ENCODE results near the gene LINGO4. TPM values are rescaled to one million over a fixed set of nuclear protein-coding genes. Genes with fewer than 3 reads are reported as not detected.

The LINGO4 gene
- total and polyA plus RNA-seq, 10 of the 15 experiments (the other 5 are each of a cell fraction or from before 2014, with no cell fraction given), result not detected

- intact Hi-C loops (cut with micrococcal nuclease; ENCODE audit: unreplicated experiment) (no loop called here), in situ Hi-C loops (cut with MboI) (no loop called here)
- no peaks in the 10 kb centered on the region for H3K9me3 ChIP-seq (replicated peaks; ENCODE audit: control insufficient read depth, insufficient read depth, low read length)
- peaks cover 4% of the 10 kb centered on the region; the same call in 1 of the 2 replicates for H3K4me1 ChIP-seq (ENCODE audit: control insufficient read depth, insufficient read depth, low read length)
- DNase-seq (ENCODE audit: low read depth, low spot score) (no peak), FAIRE-seq (no peak), ATAC-seq (0 out of 3 replicates have a peak, but pooled peaks have one; percentile 29)
- peaks cover 0 to 11% of the 10 kb centered on the region in 2 experiments; a peak in 2 of 4 replicates for H3K27me3 ChIP-seq (replicated peaks in 1 of 2; ENCODE audit: control insufficient read depth in 2 of 2, insufficient read depth in 2 of 2, low read length in 1 of 2)
- no peak overlapping the region for H2AFZ ChIP-seq (ENCODE audit: control insufficient read depth, low read depth, low read length)
- H3K9ac ChIP-seq (ENCODE audit: control insufficient read depth, insufficient read depth, low read length), result no peak overlapping the region
- no TSS peak for BruUV-seq (replicated peaks)
- no peak overlapping the region for H3K27ac ChIP-seq (ENCODE audit: control insufficient read depth, insufficient read depth)
- CTCF ChIA-PET, result interaction anchor here (0.6 to 1.2 kb wide), 2 partner anchors 37 to 106 kb away, joined by 3 read pairs; no protein-coding TSS in a partner anchor
- H3K4me2 ChIP-seq (ENCODE audit: control insufficient read depth, insufficient read depth), result no peak overlapping the region
- no peaks in the 10 kb centered on the region for H4K20me1 ChIP-seq (ENCODE audit: control insufficient read depth, insufficient read depth)
- no peaks in the 10 kb centered on the region for H3K79me2 ChIP-seq (ENCODE audit: control insufficient read depth, insufficient read depth, low read length)
- RAD21 ChIA-PET (ENCODE audit: unreplicated experiment), result interaction anchor here (0.9 kb wide), 1 partner anchor 28 kb away, joined by 3 read pairs; no protein-coding TSS in a partner anchor
- WGBS (ENCODE audit: insufficient coverage, insufficient replicate concordance, low lambda C conversion rate, missing lambda C conversion rate), result 41% methylated on average over 9 of the region's 9 CpGs
- POLR2A ChIA-PET, result no interaction called here
- SMC1A ChIA-PET (ENCODE audit: uncharacterized antibody, unreplicated experiment), result interaction anchor here (1.8 kb wide), 1 partner anchor 12 kb away, joined by 4 read pairs; no protein-coding TSS in a partner anchor
- H3K36me3 ChIP-seq (ENCODE audit: control insufficient read depth in 2 of 2, insufficient read depth in 2 of 2, low read length in 1 of 2), result no peaks in the 10 kb centered on the region
- H3K4me3 ChIP-seq, result no peak overlapping the region
- no peak for TF ChIP-seq ESRRA (IDR thresholded peaks at IDR 0.05; ENCODE audit: low read length)
- TF ChIP-seq NRF1 (conservative IDR thresholded peaks at IDR 0.05; ENCODE audit: low read depth, low read length), result no peak
- TF ChIP-seq BMI1 (IDR thresholded peaks at IDR 0.05; ENCODE audit: borderline replicate concordance), result no peak
- TF ChIP-seq CHD4 (IDR thresholded peaks at IDR 0.05), result no peak
- no peak for TF ChIP-seq GATAD2B (conservative IDR thresholded peaks at IDR 0.05; ENCODE audit: low read depth)
- TF ChIP-seq POLR2A (IDR thresholded peaks at IDR 0.05; ENCODE audit: low read depth, low read length), result no peak
- TF ChIP-seq FOXK2 (IDR thresholded peaks at IDR 0.05), result no peak
- no peak for TF ChIP-seq BCLAF1 (IDR thresholded peaks at IDR 0.05)
- TF ChIP-seq RCOR1 (conservative IDR thresholded peaks at IDR 0.05; ENCODE audit: low read depth, low read length), result no peak
- TF ChIP-seq NKRF (conservative IDR thresholded peaks at IDR 0.05), result no peak
- TF ChIP-seq RELA (IDR thresholded peaks at IDR 0.05; ENCODE audit: borderline replicate concordance, partially characterized antibody), result no peak
- TF ChIP-seq ELK1 (IDR thresholded peaks at IDR 0.05; ENCODE audit: low read depth, low read length), result no peak
- no peak for TF ChIP-seq E4F1 (IDR thresholded peaks at IDR 0.05; ENCODE audit: borderline replicate concordance, partially characterized antibody)
- no peak for TF ChIP-seq JUNB (IDR thresholded peaks at IDR 0.05)
- no peak for TF ChIP-seq RBBP5 (conservative IDR thresholded peaks at IDR 0.05)
- no peak for TF ChIP-seq TCF12 (IDR thresholded peaks at IDR 0.05; ENCODE audit: low read depth, low read length)
Observed at GRCh38 chr1:151799179-151800022, 5.8 kb downstream of the LINGO4 start.

Data from GM12878 (cell line).